ENCODE measurements around the gene LRFN5.
"Not testable (repeated sequence)": the region's sequence is repeated elsewhere in the genome, so short reads cannot be mapped to it uniquely, and the experiment has no call there.

Gene LRFN5

DNA sequence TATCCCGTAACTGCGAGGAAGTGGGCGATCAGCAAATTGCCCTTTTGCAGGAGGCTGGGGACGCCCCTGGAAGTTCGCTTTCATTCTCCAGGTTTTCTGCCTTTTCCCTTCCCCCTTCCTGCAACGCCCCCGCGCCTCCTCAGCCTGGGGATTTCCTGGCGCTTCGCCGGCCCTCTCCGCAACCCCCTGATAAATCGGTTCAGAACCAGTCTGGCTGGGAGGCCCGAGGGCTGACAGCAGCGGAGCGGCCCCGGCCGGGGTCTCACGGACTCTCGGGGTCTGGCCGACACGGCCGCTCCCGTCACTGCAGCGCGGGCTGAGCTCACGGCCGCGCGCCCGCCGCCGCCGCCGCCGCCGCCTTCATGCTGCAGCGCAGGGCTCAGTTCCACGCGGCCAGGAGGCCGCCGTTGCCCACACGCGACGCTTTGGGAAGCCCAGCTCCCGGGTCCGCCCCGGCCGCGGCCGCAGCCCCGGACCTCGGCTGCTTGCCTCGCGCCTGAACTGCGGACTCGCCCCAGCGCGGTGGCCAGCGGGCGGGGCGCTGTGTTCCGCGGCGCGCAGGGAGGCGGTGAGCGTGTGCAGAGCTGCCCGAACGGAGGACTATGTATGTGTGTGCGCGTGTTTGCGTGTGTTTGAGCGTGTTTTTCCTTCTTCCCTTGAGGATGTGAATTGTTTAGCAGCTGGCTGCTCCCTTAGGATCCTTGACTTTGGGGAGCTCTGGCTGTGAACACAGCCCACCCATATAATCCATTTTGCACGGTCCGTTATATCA lies at the start of gene LRFN5:
LRFN5 (plus strand) TSS at position 345 of the 772 bp plus-strand sequence.
- no peak for DNase-seq

DNA sequence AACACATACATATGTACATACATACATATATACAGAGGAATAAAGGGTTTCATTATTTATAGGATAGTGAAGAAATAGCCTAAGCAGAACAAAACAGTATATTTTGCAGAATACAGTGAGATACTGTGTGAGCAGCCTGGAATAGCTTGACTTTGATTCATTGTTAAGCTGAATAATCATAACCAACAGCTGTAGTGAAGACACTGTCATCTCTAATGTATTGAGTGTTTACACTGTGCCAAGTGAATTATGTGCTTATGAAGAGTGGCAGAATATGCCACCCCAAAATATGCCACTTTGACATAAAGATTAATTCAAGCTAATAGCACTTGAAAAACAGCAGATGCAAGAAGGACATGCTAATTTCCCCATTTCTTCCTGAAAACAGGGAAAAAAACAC lies 48.2 kb upstream of the LRFN5 start:
- DNase-seq: no peak

DNA sequence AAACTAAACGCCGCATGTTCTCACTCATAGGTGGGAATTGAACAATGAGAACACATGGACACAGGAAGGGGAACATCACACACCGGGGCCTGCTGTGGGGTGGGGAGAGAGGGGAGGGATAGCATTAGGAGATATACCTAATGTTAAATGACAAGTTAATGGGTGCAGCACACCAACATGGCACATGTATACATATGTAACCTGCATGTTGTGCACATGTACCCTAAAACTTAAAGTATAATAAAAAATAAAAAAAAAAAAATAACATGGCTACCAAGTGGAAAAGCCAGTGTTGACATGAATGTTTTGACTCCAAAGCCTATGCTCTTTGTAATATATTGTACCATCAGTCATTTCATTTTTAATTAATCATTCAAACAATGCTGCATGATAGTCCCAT lies 39.8 kb upstream of the LRFN5 start:
- not testable (repeated sequence) for DNase-seq

DNA sequence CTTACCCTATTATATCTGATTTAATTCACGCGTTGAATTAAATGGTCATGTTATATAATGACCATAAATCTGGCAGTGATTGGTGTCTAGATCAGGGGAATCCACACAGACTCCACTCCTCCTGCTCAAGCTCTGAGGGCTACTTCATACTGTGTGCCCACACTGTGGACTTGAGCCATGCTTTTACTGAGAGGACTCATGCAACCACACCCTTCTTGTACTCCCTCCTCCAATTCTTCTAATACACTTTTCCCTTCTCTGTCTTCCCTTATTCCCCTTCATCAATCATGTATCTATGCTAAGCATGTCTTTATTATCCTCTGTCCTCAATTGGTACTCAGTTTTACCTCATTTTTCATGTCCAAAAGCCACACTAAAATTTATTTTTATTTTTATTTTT lies 37.7 kb upstream of the LRFN5 start:
- DNase-seq: no peak

DNA sequence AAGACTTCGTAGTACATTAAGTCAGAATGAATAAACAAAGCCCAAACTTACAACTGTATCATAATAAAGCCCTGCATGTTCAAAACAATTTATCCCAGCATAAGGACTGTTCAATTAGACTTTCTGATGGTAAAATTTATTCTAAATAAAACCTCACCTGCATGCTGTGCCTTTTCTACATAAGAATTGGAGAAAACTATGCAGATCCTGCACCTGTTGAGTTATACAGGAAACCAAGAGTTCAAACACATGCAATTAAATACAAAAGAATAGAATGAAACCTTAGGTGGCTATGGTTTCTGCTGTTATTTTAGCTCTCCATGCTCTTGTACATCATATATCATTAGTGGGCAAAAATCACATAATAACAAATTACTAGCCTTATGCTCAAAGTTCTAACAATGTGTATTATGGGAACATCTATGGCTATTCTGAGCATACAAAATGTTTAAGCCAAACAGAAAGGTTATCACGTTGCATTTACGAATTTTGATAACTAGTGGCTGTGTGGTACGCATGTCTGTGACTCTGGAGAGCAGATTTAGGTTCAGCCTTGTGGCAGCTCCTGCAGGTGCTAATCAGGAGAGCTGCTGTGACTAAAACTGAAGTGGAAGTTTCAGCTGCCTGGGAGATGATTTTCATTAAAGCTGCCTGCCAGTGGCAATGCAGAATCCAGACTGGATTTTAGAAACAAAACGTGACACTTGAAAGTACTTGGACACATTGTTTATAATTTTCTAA lies 36.1 kb upstream of the LRFN5 start:
- DNase-seq: no peak

DNA sequence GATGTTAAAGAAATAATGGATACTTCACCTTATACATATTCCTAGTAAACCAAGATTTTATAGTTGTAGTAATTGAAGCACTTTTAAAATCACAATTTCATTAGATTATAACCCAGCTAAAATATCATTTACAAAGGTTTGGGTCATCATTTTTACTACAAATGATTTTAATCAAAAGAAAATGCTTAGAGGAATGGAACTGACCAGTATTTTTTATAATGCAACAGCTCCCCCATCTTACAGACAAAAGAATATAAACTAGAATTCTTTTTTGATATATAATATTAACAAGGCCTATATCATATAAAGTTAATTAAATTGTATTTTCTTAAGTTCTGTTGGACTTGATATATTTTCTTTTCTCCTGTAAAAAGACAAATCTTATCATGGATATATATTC lies 20.4 kb upstream of the LRFN5 start:
- DNase-seq: no peak

DNA sequence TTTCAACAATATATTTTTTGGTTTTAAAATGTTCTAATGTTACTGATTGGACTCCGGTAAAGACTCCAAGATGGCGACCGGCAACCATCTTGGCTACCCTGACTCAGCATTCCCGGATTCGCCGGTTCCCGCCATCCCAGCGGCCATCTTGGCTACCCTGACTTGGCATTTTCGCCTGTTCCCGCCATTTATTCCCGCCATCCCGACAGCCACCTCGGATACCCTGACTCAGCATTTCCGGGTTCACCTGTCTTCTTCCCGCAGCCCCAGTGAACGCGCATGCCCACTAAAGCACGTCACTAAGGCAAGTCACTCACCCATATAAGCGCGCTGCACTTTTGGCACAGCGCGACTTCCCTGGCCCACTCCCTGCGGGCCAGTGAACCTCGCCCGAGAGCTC lies 9.0 kb upstream of the LRFN5 start:
- no peak for DNase-seq

DNA sequence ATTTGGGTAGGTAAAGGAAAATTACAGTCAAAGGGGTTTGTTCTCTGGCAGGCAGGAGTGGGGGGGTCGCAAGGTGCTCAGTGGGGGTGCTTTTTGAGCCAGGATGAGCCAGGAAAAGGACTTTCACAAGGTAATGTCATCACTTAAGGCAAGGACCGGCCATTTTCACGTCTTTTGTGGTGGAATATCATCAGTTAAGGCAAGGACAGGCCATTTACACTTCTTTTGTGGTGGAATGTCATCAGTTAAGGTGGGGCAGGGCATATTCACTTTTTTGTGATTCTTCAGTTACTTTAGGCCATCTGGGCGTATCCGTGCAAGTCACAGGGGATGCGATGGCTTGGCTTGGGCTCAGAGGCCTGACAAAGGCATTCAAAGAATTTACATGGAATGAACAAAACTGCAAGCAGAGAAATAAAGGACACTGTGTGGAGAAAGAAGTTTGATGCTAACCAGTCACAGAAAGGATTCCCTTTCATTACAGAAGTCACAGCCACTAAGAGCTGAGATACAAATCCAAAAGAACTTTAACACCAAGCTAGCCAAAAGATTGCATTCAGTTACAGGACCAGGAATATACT lies 6.8 kb upstream of the LRFN5 start:
- DNase-seq: not testable (repeated sequence)

DNA sequence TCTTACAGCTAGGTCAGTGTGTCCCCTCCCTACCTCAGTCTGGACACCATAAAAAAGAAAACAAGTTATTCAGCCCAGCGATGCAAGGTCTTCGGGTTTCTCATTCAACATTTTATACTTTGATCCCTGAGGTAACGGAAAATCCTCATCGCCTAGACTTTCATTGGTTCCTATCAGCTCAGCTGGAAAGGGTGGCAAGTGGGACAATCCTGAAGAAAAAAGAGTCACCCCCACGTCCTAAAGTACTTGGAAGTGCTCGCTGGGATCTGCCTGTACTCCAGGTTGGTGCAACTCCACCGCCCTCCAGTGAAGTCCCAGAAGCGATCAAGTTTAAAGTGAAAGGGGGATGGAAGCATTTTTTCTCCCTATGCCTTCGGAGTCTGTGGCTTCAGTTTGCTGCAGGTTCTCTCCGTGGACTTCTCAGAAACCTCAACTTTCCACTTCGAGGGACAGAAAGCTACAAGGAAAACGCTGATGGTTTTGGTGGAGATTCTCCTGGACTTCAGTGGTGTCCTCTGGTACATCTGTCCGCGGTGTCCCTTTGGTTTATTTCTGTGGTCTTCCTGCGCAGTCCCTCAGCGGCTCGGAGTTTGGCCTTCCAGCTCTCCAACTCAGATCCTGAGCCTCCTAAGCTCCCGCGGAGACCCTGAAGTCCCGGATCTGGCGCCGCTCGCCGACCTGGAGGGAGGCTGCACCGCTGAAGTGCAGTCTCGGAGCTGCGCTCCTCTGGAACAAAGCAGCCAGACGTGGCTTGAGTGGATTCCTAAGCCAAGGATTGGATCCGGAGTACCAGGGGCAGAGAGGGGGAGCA lies 1.8 kb upstream of the LRFN5 start:
- no peak for DNase-seq

DNA sequence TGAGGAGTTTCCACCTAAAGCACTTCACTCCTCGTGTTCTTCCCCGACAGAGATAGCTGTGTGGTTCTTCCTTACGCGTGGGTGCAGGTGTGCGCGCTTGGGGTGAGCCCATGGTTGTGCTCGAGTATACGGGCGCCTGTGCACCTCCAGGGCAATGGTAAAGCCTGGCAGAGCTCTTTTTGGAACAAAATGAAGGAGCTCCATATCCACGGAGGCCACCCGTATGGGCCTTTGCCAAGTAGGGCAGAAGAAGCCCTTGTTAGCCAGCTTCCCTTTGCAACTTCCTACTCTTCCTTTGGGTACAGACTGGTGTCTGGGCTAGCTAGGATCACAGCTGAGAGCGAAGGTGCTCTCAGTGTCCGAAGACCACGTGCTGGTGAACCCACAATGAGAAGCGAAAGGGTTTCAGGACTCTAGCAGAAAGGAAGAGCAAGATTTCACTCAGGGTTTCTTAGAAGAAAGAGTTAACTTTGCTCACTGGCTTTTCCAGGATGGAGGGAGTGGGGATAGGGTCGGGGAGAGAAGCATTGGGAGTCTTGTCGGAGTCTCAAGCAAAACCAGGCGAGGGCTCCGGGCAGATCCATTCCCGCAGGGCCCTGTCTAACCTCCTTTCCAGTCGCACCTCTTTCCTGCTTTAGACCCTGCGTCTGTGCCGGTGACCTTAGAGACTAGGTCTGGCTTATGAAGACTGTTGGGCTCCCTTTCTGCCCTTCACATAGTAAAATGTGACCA lies 960 bp upstream of the LRFN5 start:
- no peak for DNase-seq

DNA sequence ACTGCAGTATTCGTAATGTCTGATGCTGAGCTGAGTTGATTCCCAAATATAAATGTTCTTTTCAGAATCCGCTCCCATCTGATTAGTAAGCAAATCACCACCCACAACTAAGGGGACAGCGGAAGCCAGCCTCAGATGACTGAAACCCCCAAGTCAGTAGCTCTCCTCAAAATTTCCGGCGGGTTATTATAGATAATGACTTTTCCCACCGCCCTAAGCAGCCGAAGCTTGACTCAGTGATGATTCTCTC lies 469 bp upstream of the LRFN5 start:
- no peak for DNase-seq

DNA sequence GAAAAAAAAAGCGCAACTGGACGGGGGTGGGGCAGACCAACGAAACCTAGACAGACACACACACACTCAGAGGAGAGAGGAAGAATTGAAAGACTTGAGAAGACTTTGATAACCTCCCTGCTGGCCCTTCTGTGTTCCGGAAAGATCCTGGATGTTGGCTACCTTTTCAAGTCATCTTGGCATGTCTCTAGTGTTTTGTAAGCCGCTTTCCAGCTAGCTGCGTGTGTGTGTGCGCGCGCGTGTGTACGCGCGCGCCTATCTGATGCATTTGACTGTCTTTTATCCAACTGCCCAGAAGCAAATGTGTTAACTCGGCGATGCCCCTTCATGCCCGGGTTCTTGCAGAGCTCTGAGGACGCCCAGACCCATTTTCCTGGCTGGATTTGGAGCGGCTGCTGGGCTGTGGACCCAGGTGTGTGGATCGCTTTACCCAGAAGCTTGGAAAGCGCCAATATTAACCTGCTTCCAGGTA lies 664 bp downstream of the LRFN5 start:
- DNase-seq: no peak

DNA sequence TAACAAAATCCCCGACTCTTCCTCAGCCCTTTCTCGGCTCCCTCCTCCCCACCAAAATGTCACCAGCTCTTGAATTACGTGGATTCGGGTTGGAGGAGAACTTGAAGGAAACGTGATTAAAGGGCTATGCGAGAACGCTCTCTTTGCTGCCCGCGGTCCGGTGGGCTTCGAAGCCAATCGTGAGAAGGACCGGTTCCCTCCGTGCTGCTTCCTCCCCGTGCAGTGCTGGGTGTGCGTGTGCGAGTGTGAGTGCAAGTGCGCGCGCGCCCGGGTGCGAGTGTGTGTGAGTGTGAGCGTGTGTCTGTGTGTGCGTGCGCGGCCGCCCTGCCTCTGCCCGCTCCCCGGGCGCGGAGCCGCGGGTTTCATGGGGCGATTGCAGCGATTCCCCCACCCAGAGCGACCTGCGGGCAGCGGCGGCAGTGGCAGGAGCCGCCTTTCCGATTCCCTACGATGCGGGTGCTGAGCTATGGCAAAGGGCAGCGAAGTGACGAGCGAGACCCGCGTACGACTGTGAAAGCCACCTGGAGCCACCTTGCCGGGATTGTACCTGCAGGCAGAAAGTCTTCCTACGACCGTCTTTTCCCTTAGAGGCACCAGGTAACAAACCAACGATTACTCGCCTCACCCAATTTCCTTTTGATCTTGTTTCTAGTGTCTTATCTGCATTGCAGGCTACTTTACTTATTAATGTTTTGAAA lies 1.4 kb downstream of the LRFN5 start:
- no peak for DNase-seq

DNA sequence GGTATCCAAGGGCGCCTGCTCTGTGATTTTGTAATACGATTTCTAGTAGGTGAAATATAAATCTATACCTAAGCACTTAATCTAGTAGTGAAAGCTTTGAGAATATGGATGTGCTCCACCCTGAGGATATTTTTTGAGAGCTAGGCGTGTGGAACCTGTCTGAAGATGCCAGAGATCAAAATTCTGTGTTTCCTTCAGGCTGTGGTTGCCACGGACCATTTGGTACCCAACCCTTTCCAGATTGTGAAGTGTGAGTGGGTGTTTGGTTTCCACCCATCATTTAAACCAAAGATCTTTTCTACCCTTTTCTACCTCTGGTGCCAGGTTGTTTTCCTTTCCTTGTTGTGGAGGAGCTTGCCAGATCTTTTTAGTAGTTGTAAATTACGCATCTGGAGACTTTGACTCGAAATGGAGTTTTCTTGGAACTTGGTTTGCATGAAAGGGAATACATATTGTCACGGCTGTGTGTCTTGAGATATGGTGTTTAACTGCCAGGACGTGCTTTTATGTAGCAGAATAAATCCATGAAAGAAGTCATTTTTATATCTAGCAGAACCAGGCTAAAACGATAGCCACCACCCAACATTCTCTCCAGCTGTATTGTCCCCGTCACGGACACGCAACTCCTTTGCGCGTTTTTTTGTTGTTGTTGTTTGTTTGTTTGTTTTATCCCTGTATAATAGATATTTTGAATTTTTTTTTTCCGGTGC lies 2.2 kb downstream of the LRFN5 start:
- DNase-seq: no peak

DNA sequence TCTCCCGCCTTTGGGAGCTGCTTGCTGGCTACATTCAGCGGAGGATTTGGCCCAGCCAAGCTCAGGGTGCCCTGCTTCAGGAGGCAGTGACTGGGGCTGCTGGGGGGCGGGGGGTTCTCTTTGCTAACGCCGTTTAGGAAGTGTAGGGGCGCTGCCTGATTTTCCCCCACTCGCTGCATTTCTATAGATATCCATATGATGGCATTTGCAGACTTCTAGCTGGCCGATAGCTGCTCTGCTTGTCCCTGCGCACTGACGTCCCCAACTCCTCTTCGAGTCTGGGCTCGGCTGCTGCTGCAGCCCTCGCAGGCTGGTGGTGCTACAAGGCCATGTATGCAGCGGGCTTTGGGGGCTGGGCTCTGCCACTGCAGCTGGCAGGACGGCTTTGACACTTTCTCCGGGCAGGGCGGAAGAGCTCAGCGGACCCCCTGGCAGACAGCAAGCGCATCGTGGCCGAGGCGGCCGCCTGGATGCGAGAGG lies 3.1 kb downstream of the LRFN5 start:
- DNase-seq: no peak

DNA sequence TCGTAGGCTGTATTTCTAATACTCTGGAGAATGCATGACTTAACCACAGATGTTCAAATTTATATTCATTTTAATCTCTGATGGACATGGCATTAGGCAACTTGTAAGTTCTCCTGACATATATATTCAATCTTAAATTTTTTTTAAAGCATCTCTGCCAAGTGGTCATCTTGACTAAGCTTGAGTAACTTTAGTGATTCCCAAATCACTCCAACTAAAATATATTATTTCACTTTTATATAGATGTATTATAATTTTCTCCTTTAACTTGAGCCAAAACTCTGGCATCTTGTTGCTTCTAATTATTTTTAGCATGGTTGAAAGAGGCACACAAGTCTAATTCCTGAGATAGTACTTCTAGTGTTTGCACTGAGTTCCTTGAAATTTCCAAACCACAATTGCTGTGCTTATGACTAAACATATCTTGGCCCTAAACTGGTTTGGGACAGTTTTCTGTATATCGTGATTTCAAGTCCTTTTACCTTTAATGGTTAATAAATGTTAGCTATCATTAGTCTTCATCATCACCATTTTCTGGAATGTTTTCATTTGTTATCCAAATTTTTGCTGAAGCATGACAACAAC lies 8.4 kb downstream of the LRFN5 start:
- DNase-seq: no peak

DNA sequence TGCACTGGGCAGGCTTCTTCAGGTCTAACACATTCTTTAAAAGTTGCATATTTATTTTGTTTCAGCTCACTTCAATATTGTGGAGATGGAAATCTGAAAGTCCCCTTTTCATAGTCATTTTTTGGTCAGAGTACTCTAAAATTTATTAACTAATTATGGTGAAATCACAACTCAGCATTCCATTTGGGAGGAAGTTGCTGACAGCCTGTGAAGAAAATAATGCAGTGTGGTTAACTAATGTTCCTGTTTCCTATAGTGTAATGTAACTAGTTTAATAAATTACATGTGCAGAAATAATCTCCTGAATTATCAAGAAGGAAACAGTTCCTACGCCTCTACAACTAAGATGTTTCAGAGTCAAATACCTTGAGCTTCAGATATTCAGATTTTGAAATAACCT lies 17.1 kb downstream of the LRFN5 start:
- DNase-seq: no peak

DNA sequence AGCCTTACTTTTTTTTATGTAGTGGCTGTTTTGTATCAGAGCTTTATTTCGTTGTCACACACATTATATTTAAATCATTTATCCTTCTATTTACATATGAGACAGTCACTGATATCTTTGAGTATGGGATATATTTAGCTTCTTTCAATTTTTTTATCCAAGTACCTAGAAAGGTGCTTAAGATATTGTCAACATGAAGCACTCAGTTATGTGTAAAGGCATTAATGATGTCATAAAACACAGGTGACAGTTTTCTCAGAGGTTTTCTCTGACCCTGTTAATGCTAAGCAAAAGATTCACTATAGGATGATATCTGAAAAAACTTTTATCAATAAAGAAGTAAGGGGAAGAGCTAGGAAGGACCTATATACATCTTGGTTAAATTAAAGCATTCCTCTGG lies 23.2 kb downstream of the LRFN5 start:
- DNase-seq: no peak

DNA sequence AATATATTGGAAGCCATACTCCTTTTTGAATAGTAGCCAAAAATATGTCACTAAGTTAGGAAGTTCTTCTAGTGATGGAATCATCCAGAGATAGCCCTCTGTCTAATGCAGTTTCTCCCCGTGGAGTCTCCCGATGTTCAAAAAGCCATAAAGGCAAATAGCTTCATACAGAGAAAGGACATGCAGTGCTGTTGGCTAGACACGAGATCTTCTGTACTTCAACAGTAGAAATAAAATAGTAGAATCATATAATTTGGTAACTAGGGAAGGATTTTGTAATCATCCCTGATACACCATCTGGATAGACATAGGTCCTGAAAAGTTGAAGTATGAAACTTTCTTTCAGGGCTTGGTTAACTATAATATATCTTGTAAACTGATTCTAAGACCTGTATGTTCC lies 27.6 kb downstream of the LRFN5 start:
- DNase-seq: no peak

DNA sequence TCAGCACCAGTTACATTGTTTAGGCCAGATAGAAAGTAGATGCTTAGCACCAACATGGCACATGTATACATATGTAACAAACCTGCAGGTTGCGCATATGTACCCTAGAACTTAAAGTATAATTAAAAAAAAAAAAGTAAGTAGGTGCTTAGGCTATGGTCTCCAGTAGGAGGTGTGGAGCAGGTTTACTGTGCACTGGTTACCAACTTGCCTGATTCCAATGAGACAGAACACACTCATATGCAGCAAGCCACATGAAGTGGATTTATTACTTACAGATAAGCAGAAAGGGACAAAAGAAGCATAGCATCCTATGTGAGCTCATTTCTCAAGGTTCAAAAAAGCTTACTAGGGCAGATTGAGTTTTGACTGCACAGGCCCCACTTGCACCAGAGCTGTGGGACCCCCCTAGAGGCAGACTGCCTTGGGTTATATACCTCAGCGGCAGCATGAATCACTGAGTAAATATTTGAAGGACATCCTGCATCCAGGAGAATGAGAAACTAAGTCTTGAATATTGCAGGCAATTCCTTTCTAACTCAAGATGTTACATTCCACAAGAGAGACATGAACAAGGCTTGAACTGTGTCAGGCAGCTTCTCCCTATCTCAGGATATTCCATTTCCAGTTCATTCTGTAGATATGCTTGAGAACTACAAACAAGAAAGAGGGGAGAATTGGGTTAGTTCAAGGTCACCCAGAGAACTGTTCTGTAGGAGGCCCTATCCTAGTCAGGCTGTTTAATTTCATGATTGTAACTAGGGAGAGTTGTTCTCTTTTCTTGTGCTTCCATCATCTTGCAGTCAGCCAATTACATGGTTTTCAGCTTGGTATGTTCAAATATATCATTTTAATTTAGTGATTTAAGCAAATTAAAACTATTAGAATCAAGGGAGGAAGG lies 30.1 kb downstream of the LRFN5 start:
- no peak for DNase-seq

All from activated CD4-positive, CD25-positive, alpha-beta regulatory T cell (primary cell).